A673 (cell line): ENCODE data around the gene GIMAP2. TPM values are rescaled to one million over a fixed set of nuclear protein-coding genes. Genes with fewer than 3 reads are reported as not detected.

ENCODE experiments used
- BruUV-seq: library from RNA; stranded (reverse); fragments of 400-500 nt; replicated peaks from 2 replicates; lab custom pipeline; 2021; lab: Mats Ljungman, UMichigan
- CTCF ChIA-PET: fragments of 300-600 bp; sonication (Branson Sonifier 250); formaldehyde crosslinking; loops from one replicate; lab custom pipeline; 2022; ENCODE audit warnings: antibody characterized with exemption; lab: Charles Lee
- POLR2A ChIA-PET: fragments of 300-600 bp; sonication (Branson Sonifier 250); formaldehyde crosslinking; loops from one replicate; lab custom pipeline; 2022; ENCODE audit warnings: antibody characterized with exemption; ENCODE audit not compliant: low non-redundant PET; lab: Charles Lee
- DNase-seq: peaks from one replicate; pipeline ENCODE4 v3.0.0-alpha.2; 2015; ENCODE audit warnings: low spot score
- H3K27ac ChIP-seq: fragments of 200-600 bp; sonication (generic); 2 replicates; pipeline ENCODE4 v1.5.1; 2016; ENCODE audit warnings: mixed run types, low read depth, mild to moderate bottlenecking, mixed read lengths, antibody characterized with exemption, low read length; ENCODE audit not compliant: poor library complexity, severe bottlenecking
- H3K27me3 ChIP-seq: fragments of 200-600 bp; sonication (generic); replicated peaks from 2 replicates; pipeline ENCODE4 v1.6.1; 2017; ENCODE audit warnings: mixed run types, low read depth, mild to moderate bottlenecking, mixed read lengths, antibody characterized with exemption, low read length; ENCODE audit not compliant: insufficient read depth, poor library complexity
- H3K36me3 ChIP-seq: fragments of 200-600 bp; sonication (generic); 2 replicates; pipeline ENCODE4 v1.6.1; 2016; ENCODE audit warnings: mixed run types, mild to moderate bottlenecking, mixed read lengths, antibody characterized with exemption, low read length; ENCODE audit not compliant: insufficient read depth, poor library complexity, severe bottlenecking
- H3K4me1 ChIP-seq: fragments of 200-600 bp; sonication (generic); 2 replicates; pipeline ENCODE4 v1.6.1; 2017; ENCODE audit warnings: mixed run types, mild to moderate bottlenecking, mixed read lengths, antibody characterized with exemption, low read length; ENCODE audit not compliant: insufficient read depth, poor library complexity, severe bottlenecking
- H3K4me3 ChIP-seq: fragments of 200-600 bp; sonication (generic); 2 replicates; pipeline ENCODE4 v1.5.1; 2016; ENCODE audit warnings: low read depth, mixed run types, mild to moderate bottlenecking, mixed read lengths, low read length; ENCODE audit not compliant: poor library complexity, severe bottlenecking
- H3K9me3 ChIP-seq: fragments of 200-600 bp; sonication (generic); 2 replicates; pipeline ENCODE4 v1.6.1; 2016; ENCODE audit warnings: mixed run types, low read depth, mild to moderate bottlenecking, mixed read lengths, antibody characterized with exemption, low read length; ENCODE audit not compliant: poor library complexity, severe bottlenecking
- EZH2 ChIP-seq: fragments of 200-600 bp; sonication (generic); IDR thresholded peaks from 2 replicates; pipeline ENCODE4 v1.6.1; 2017; ENCODE audit warnings: borderline replicate concordance, low read depth, mild to moderate bottlenecking, mixed read lengths, antibody characterized with exemption, low read length; ENCODE audit not compliant: poor library complexity, severe bottlenecking
- intact Hi-C: fragments of 100-400 bp; cut with micrococcal nuclease; formaldehyde crosslinking; loops from one replicate; pipeline ENCODE4 v1.10.0; 2022; ENCODE audit not compliant: unreplicated experiment
- total RNA-seq: library from RNA; stranded (reverse); gene quantifications from 2 replicates; pipeline ENCODE4 v1.2.3, GENCODE V29; 2021
- TF ChIP-seq, protein P1 (sequence below): fragments of 300-800, 200-600 bp; sonication (generic); conservative IDR thresholded peaks from 2 replicates; pipeline ENCODE4 v1.5.1; 2017; ENCODE audit warnings: low read depth, mild to moderate bottlenecking, antibody characterized with exemption, low read length, moderate library complexity, mixed read lengths

Gene GIMAP2
- total RNA-seq, 1 experiment from 2014 or later: 4.3 TPM

- CTCF ChIA-PET: no interaction called here
- TF ChIP-seq, protein P1, sequence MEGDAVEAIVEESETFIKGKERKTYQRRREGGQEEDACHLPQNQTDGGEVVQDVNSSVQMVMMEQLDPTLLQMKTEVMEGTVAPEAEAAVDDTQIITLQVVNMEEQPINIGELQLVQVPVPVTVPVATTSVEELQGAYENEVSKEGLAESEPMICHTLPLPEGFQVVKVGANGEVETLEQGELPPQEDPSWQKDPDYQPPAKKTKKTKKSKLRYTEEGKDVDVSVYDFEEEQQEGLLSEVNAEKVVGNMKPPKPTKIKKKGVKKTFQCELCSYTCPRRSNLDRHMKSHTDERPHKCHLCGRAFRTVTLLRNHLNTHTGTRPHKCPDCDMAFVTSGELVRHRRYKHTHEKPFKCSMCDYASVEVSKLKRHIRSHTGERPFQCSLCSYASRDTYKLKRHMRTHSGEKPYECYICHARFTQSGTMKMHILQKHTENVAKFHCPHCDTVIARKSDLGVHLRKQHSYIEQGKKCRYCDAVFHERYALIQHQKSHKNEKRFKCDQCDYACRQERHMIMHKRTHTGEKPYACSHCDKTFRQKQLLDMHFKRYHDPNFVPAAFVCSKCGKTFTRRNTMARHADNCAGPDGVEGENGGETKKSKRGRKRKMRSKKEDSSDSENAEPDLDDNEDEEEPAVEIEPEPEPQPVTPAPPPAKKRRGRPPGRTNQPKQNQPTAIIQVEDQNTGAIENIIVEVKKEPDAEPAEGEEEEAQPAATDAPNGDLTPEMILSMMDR: no peak
- TF ChIP-seq EZH2: no peak
- no TSS peak for BruUV-seq
- Histone ChIP-seq H3K4me3 (no peak overlapping the region), H3K27ac (no peak overlapping the region), H3K27me3 (peaks cover 5% of the 10 kb centered on the region), H3K9me3 (peaks cover 8% of the 10 kb centered on the region), H3K4me1 (no peaks in the 10 kb centered on the region), H3K36me3 (no peaks in the 10 kb centered on the region)
- no peak for DNase-seq
- intact Hi-C loops: no loop called here
- POLR2A ChIA-PET: no interaction called here
These were observed 43.1 kb downstream of the GIMAP2 start for GRCh38 chr7:150728609-150729008.

DNA sequence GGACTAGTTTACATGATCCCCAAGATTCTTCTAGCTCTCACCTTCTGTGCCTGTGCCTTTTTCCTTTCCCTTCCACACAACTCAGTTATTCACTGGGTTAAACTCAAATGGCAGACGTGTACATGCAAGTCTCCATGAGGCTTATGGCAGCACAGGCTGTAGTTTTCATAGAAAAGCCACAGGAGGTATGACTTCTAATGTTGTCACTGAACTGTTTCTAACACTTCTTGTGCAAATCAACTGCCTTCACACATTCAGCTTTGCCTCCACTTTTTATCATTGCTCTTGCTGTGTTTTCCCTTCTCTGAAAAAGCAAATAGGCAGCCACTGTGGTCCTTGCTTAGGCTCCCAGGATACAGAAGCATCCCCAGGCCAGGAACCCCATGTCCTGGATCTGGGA is 46.4 kb downstream of the GIMAP2 start:
- no peaks in the 10 kb centered on the region for H3K36me3 ChIP-seq
- ChIA-PET POLR2A (no interaction called here), CTCF (no interaction called here)
- peaks cover 5% of the 10 kb centered on the region for H3K27me3 ChIP-seq
- no TSS peak for BruUV-seq
- no peak overlapping the region for H3K4me3 ChIP-seq
- peaks cover 8% of the 10 kb centered on the region for H3K9me3 ChIP-seq
- no peak for DNase-seq
- TF ChIP-seq, protein P1: no peak
- TF ChIP-seq EZH2: no peak
- H3K27ac ChIP-seq: no peak overlapping the region
- intact Hi-C loops: no loop called here
- no peaks in the 10 kb centered on the region for H3K4me1 ChIP-seq

DNA sequence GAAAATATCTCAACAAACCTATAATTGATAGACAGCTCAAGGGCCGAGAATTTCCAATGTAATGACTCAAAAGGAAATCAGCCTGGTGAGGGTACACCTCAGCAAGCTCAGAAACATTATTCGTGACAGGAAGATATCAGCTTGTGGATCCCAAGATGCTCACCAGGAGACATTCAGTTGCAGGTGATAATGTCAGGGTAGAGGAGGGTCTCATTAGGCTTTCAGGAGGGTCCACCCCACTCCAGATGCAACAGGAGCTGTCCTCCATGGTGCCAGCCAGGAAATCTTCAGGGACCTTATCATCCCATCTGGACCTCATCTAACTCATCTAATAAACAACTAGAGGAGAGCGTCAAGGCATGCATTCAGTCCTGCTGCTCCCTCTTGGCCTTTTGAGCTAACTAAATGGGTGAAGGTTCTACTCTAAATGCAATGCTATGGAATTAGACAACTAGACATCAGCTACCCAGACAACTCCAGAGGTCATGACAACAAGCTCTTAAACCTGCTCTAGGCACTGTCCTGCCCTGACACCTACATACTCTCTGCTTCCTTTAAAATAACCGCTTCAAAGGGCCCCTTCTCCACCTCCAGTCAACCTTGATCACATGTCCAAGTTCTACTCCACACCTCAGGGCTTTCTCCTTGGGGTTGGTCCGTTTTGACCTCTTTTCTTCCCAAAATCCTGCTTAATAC is 47.4 kb downstream of the GIMAP2 start:
- H3K4me1 ChIP-seq: no peaks in the 10 kb centered on the region
- no peak for DNase-seq
- TF ChIP-seq EZH2: no peak
- ChIA-PET POLR2A (no interaction called here), CTCF (no interaction called here)
- intact Hi-C loops: no loop called here
- H3K27ac ChIP-seq: no peak overlapping the region
- H3K4me3 ChIP-seq: no peak overlapping the region
- peaks cover 8% of the 10 kb centered on the region for H3K9me3 ChIP-seq
- H3K36me3 ChIP-seq: no peaks in the 10 kb centered on the region
- H3K27me3 ChIP-seq: peaks cover 5% of the 10 kb centered on the region
- no TSS peak for BruUV-seq
